ENCODE data around the gene ARMS2. TPM values are rescaled to one million over a fixed set of nuclear protein-coding genes. Genes with fewer than 3 reads are reported as not detected.

Gene ARMS2
- total RNA-seq, 1 donor from 2014 or later = not detected

- DNase-seq (ENCODE audit: low read depth) (no peak), FAIRE-seq (no peak)
- Histone ChIP-seq H3K4me3 (ENCODE audit: low read depth, low read length) (no peak overlapping the region), H3K27me3 (ENCODE audit: control insufficient read depth, insufficient read depth, low read length) (no peaks in the 10 kb centered on the region), H3K36me3 (ENCODE audit: control insufficient read depth, insufficient read depth, low read length) (no peaks in the 10 kb centered on the region)
- TF ChIP-seq, protein P1, sequence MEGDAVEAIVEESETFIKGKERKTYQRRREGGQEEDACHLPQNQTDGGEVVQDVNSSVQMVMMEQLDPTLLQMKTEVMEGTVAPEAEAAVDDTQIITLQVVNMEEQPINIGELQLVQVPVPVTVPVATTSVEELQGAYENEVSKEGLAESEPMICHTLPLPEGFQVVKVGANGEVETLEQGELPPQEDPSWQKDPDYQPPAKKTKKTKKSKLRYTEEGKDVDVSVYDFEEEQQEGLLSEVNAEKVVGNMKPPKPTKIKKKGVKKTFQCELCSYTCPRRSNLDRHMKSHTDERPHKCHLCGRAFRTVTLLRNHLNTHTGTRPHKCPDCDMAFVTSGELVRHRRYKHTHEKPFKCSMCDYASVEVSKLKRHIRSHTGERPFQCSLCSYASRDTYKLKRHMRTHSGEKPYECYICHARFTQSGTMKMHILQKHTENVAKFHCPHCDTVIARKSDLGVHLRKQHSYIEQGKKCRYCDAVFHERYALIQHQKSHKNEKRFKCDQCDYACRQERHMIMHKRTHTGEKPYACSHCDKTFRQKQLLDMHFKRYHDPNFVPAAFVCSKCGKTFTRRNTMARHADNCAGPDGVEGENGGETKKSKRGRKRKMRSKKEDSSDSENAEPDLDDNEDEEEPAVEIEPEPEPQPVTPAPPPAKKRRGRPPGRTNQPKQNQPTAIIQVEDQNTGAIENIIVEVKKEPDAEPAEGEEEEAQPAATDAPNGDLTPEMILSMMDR (IDR thresholded peaks at IDR 0.05; ENCODE audit: insufficient read depth, low read length, severe bottlenecking) = no peak
Observed at GRCh38 chr10:122503886-122504609, 49.6 kb downstream of the ARMS2 start.

DNA sequence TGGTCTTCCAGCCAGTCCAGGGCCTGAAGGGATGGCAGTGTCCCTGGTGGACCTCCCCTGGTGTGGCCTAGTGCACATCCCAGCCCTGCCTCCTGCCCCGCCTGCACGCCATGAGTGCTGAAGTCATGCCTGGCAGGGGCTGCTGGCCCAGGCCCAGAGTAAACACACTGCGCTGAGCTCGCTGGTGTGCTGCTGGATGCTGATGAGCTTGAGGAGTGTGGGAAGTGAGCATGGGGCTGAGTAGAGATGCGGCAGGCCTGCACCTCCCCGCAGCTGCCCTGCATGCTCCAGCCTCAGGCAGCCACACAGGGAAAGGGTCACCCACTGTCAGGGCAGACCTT is 50.1 kb downstream of the ARMS2 start:
- no peak overlapping the region for H3K4me3 ChIP-seq (ENCODE audit: low read depth, low read length)
- H3K36me3 ChIP-seq (ENCODE audit: control insufficient read depth, insufficient read depth, low read length) = no peaks in the 10 kb centered on the region
- TF ChIP-seq, protein P1 (IDR thresholded peaks at IDR 0.05; ENCODE audit: insufficient read depth, low read length, severe bottlenecking) = no peak
- FAIRE-seq (no peak), DNase-seq (ENCODE audit: low read depth) (peak; percentile 76)
- no peaks in the 10 kb centered on the region for H3K27me3 ChIP-seq (ENCODE audit: control insufficient read depth, insufficient read depth, low read length)

DNA sequence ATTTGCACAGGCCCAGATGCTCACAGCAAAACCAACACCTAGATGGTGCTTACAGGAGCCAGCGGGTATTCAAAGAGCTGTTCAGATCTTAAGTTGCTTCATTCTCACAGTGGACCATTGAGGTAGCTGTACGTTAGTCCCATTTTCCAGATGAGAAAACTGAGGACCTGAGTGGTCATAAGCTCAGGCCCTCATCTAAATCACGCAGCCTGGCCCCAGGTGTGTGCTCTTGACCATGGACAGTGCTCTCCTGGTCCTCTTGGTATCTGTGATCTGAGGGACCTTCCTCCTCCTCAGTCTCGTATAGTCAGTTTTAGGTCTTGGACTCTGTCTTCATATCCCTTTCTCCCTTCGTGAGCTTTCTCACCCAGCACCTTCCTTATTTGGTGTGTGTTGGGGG is 50.6 kb downstream of the ARMS2 start:
- Histone ChIP-seq H3K4me3 (ENCODE audit: low read depth, low read length) (no peak overlapping the region), H3K27me3 (ENCODE audit: control insufficient read depth, insufficient read depth, low read length) (no peaks in the 10 kb centered on the region), H3K36me3 (ENCODE audit: control insufficient read depth, insufficient read depth, low read length) (no peaks in the 10 kb centered on the region)
- FAIRE-seq (no peak), DNase-seq (ENCODE audit: low read depth) (no peak)
- TF ChIP-seq, protein P1 (IDR thresholded peaks at IDR 0.05; ENCODE audit: insufficient read depth, low read length, severe bottlenecking) = no peak

DNA sequence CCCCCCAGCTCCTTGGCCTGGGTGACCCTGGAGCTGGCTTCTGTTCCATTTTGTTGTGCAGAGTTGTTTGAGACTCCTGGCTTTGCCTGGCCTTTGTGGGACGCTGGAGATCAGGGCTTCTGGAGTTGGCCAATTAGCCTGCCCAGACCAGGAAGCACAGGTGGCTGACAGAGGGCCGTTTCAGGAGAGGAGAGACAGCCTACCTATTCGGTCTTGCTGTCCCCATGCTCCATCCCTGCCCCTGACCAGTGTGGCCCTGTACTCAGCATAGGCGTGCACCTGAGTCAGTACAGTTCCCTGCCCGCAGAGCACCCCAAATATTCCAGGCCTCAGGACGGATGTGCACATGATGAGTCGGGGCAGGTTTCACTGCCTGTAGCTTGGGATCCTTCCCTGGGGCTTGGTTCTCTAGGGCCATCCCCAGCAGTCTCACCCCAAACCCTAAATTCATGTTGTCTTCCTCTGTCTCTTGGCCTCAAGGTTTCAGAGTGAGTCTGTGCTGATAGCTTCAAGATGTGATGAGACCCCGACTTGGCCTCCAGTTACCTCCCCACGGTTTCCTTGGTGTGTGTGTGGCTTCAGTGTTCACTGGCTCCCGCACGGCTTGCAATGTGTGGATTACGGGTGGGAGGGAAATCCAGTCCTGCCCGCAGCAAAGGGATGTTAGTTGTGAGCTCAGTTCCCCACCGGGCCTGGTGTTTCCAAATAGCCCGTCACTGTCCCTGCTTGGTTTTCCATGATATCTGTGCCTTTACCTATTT is 51.6 kb downstream of the ARMS2 start:
- FAIRE-seq = no peak
- TF ChIP-seq, protein P1 (IDR thresholded peaks at IDR 0.05; ENCODE audit: insufficient read depth, low read length, severe bottlenecking) = no peak
- H3K36me3 ChIP-seq (ENCODE audit: control insufficient read depth, insufficient read depth, low read length) = no peaks in the 10 kb centered on the region

More for the DNA sequence above, 51.6 kb downstream of the ARMS2 start:
- H3K4me3 ChIP-seq (ENCODE audit: low read depth, low read length) = no peak overlapping the region
- DNase-seq (ENCODE audit: low read depth) = no peak
- H3K27me3 ChIP-seq (ENCODE audit: control insufficient read depth, insufficient read depth, low read length) = no peaks in the 10 kb centered on the region

Other genes starting within 250 kb of the ARMS2 start
- gene BTBD16, start 183.4 kb upstream of the ARMS2 start, total RNA-seq = 0.13 and 0.26 TPM in 2 replicates
- 35.3 and 38.9 TPM in 2 replicates for gene PLEKHA1, start 79.9 kb upstream of the ARMS2 start, total RNA-seq
- 64.1 and 80.3 TPM in 2 replicates for gene HTRA1, start 6.9 kb downstream of the ARMS2 start, total RNA-seq
- gene DMBT1, start 106.1 kb downstream of the ARMS2 start, total RNA-seq = not detected in 2 replicates
- gene C10orf120, start 245.2 kb downstream of the ARMS2 start, total RNA-seq = not detected in 2 replicates